Measurements from ENCODE around the gene LKAAEAR1.
A peak's percentile ranks its signal among the peaks of the same experiment; 100 is the strongest.
"Not testable (repeated sequence)": the region's sequence is repeated elsewhere in the genome, so short reads cannot be mapped to it uniquely, and the experiment has no call there.

The LKAAEAR1 gene

GRCh38 chr20:64096535-64096934, 12.3 kb upstream of the LKAAEAR1 start:
- DNase-seq = no peak

GRCh38 chr20:64095927-64096326, 11.7 kb upstream of the LKAAEAR1 start:
- DNase-seq = no peak

GRCh38 chr20:64095455-64095854, 11.3 kb upstream of the LKAAEAR1 start:
- DNase-seq = no peak

- no peak for DNase-seq
Measured at GRCh38 chr20:64093013-64093503, 8.9 kb upstream of the LKAAEAR1 start.

- no peak for DNase-seq
Measured at GRCh38 chr20:64092258-64093012, 8.2 kb upstream of the LKAAEAR1 start.

GRCh38 chr20:64091770-64092169, 7.6 kb upstream of the LKAAEAR1 start:
- no peak for DNase-seq

- DNase-seq = no peak
Measured at GRCh38 chr20:64091340-64091739, 7.1 kb upstream of the LKAAEAR1 start.

- DNase-seq = no peak
Measured at GRCh38 chr20:64090165-64090564, 6.0 kb upstream of the LKAAEAR1 start.

GRCh38 chr20:64088586-64088985, 4.4 kb upstream of the LKAAEAR1 start:
- DNase-seq = not testable (repeated sequence)

GRCh38 chr20:64087226-64087825, 3.1 kb upstream of the LKAAEAR1 start:
- DNase-seq = not testable (repeated sequence)

- no peak for DNase-seq
Measured at GRCh38 chr20:64086801-64087200, 2.6 kb upstream of the LKAAEAR1 start.

GRCh38 chr20:64084685-64085152, 521 bp upstream of the LKAAEAR1 start:
- no peak for DNase-seq

- peak; percentile 55 to 64 for DNase-seq
Measured at GRCh38 chr20:64083378-64083803, 807 bp downstream of the LKAAEAR1 start.

GRCh38 chr20:64082820-64083377, 1.3 kb downstream of the LKAAEAR1 start:
- no peak for DNase-seq

- no peak for DNase-seq
Measured at GRCh38 chr20:64082126-64082731, 2.0 kb downstream of the LKAAEAR1 start.

- DNase-seq = no peak
Measured at GRCh38 chr20:64081624-64081964, 2.6 kb downstream of the LKAAEAR1 start.

- no peak for DNase-seq
Measured at GRCh38 chr20:64080813-64081623, 3.2 kb downstream of the LKAAEAR1 start.

GRCh38 chr20:64080013-64080812, 4.0 kb downstream of the LKAAEAR1 start, which contains the start of gene OPRL1:
Gene OPRL1, plus strand, starts transcription at chr20:64080082. Its CDS starts 12,639 bp downstream, at chr20:64092721.
- peak in 1 of 2 donors; percentile 37 for DNase-seq

- peak; percentile 67 to 70 for DNase-seq
Measured at GRCh38 chr20:64079273-64080012, 4.8 kb downstream of the LKAAEAR1 start, which contains the start of gene RGS19. Gene RGS19, minus strand, starts transcription at chr20:64079518. Its CDS starts 2,632 bp downstream, at chr20:64076886.

GRCh38 chr20:64078934-64079272, 5.3 kb downstream of the LKAAEAR1 start:
- DNase-seq = no peak

All from activated CD4-positive, alpha-beta T cell treated with anti-CD3 and anti-CD28 coated beads for 4 hours (primary cell).